Suppressor macrophage (primary cell): ENCODE data around the gene LONP2.
"Not testable (repeated sequence)": the region's sequence is repeated elsewhere in the genome, so short reads cannot be mapped to it uniquely, and the experiment has no call there.

Experiments used
- DNase-seq, 4 experiments: peaks; one replicate each; pipeline ENCODE4 v3.0.0-alpha.2; 2020 to 2022

LONP2 gene

DNA sequence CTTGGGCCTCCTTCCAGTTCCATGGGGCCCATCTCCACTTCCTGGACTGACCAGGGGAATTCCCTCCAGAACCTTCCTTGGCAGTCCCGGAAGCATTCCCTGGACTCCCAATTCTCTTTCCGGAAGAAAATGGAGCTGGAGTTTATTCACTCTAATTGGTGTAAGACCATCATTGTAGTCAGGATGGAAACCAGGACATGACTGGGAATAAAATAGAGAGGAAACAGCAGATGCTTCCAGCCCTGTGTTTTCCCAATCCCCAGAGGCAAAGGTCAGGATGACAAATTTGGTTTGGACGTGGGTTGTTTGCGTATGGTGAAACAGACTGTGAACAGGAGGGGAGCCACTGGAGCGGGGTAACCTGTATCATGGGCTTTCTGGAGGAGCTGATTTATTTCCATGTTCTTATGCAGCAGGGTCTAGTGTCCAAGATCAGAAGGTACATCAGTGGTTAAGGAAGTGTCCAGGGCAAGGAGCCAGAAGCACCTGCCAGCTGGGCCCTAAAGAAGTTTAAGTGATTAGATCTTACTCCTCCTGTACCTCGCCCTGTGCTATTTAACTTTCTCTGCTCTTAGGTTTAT lies 8.5 kb upstream of the LONP2 start:
- DNase-seq: no peak

- DNase-seq: no peak
These were observed 7.8 kb upstream of the LONP2 start for GRCh38 chr16:48236286-48236685.

GRCh38 chr16:48240147-48240546 lies 4.0 kb upstream of the LONP2 start:
- not testable (repeated sequence) for DNase-seq

GRCh38 chr16:48244863-48245195 lies 729 bp downstream of the LONP2 start:
- no peak for DNase-seq

DNA sequence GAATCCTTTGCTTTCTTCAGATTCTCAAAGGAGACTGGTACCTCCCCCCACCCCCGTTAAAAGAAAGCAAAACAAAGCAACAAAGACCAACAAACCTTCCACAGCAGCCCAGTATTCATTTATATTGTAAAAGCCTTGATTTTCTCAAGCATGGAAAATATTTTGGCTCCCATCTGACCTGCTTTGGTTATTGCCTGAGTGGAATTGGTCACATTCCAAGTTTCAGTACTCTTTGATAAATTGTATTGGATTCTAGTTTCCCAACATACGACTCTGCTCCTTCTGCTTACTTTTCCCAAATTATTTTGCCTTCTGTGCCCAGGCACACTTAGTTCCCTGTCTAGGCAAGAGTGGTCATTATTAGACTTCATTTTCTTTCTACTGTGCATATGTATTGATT lies 2.0 kb downstream of the LONP2 start:
- no peak for DNase-seq

DNA sequence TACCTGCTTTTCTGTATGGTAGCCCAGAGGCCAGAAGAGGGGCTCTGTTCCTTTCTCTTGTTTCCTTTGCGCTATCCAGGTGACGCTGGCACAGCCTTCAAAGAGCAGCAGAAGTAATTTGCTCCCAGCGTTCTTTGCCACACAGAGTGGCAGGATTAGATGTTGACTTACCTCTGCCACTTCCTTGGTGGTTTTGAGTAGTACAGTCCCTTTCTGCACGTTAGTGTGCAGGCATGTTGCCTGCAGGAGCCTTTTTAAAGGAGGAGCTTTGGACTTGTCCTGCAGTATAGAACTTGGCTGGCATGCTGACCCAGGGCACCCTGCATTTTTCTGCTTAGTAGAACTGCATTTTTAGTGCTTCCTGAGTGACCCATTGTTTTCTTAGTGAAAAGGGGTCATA lies 3.2 kb downstream of the LONP2 start, which contains the start of gene ABCC11:
Gene ABCC11, minus strand, starts transcription at position 229 of the 400 bp plus-strand sequence. CDS start 15,618 bp downstream, outside the sequence.
- no peak for DNase-seq

DNA sequence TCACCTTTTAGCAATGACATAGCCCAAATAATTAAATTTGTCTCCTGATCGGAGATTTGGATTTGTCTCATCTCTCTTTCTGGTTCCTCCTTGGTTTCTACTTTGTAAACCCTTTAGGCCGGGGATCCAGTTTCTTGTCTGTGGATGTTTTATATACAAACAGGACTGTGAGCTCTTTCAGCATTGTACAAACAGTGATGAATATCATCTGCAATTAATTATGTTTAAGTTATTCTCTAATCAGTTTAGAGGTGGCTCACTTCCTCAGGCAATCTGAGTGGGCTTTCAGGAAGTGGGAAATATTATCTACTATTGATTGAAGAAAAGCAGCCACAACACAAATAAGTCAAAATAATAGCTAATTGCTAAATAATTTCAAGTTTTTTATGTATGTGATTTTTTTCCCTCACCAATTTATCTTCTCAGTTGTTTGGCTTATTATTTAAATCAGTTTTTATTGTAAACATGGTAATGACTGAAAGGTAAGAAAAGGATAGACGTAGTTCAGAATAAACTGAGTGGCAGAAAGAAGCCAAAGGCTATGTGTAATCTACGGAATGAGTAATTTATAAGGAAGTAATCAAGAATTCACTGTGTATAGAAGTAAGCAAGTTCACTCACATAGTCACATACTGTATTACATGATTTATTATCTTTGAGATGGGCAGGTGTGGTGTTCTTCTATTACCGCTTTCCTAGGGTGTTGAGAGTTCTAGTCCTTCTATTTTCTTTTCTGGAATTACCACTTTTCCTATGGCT lies 6.6 kb downstream of the LONP2 start:
- no peak for DNase-seq

DNA sequence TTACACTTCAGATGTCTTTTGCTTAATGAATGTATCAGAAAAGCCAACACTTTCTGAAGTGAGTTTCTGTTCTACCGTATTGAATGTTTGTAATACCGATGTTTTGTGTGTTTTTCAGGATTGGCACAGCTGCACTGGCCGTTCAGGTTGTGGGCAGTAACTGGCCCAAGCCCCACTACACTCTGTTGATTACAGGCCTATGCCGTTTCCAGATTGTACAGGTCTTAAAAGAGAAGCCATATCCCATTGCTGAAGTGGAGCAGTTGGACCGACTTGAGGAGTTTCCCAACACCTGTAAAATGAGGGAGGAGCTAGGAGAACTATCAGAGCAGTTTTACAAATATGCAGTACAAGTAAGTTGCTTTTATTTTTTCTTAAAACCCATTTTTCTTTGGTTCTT lies 7.9 kb downstream of the LONP2 start:
- no peak for DNase-seq

GRCh38 chr16:48256579-48257177 lies 12.6 kb downstream of the LONP2 start:
- no peak for DNase-seq

GRCh38 chr16:48261569-48261968 lies 17.5 kb downstream of the LONP2 start:
- no peak for DNase-seq

GRCh38 chr16:48262631-48263030 lies 18.5 kb downstream of the LONP2 start:
- no peak for DNase-seq

GRCh38 chr16:48269011-48269410 lies 24.9 kb downstream of the LONP2 start:
- DNase-seq: no peak

DNA sequence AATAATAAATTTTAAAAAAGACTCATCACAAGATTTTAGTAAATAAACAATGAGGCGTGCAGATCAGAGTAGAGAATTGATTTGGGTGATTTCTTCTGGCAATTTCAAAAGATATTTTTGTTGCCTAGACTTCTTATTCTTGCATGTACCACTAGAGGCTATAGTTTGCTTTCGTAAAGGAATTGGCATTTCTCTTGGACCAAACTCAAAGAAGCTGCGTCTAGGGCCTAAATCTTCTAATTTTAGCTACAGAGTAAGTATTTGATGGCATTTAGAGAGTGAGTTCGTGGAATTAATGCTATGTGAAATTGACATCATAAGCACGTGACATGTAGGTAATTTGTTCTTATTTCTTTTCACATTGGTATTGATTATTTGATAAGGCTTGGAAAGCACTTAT lies 27.6 kb downstream of the LONP2 start:
- no peak for DNase-seq

DNA sequence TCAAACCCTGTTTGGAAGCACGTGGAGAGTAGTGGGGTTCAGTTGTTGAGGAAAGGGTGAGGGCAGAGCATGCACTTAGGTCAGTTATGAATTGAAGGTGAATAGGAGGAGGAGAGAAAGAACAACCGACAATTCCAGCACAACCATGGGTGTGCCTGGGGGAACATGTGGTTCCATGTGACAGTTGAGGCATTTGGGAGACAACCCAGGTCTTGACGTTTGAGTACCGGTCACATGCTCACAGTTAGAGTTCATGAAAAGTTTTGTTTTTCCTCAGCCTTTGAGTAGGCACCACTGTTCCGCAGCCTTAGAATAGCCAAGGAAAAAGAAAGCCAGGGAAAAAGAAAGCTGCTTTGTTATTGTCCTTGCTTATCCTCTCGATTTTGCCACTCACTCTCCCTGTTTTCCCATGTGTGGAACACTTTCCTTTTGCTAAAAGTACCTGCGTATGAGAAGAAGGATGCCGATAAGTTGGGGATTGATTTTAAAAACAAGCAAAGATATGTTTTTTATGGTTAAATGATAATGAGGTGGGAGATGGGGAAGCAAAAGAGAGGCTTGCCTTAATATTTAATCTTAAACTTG lies 28.8 kb downstream of the LONP2 start:
- DNase-seq: no peak

- no peak for DNase-seq
These were observed 30.4 kb downstream of the LONP2 start for GRCh38 chr16:48274476-48274875.

- DNase-seq: no peak
These were observed 32.0 kb downstream of the LONP2 start for GRCh38 chr16:48276102-48276501.

DNA sequence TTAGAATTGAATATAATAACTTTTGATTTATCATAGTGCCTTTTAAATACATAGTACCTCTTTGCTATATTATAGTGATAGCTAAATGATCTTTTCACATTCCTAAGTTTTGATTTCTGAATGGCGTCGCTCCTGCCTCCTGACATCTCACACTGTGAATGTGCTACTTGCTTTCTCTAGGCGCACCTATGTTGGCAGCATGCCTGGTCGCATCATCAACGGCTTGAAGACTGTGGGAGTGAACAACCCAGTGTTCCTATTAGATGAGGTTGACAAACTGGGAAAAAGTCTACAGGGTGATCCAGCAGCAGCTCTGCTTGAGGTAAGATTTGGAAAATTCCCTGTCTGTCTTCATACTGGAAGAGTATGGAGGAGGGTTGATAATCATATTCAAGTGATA lies 33.1 kb downstream of the LONP2 start:
- DNase-seq: no peak

GRCh38 chr16:48279199-48279598 lies 35.1 kb downstream of the LONP2 start:
- peak in 1 of 4 experiments; percentile 10 for DNase-seq

DNA sequence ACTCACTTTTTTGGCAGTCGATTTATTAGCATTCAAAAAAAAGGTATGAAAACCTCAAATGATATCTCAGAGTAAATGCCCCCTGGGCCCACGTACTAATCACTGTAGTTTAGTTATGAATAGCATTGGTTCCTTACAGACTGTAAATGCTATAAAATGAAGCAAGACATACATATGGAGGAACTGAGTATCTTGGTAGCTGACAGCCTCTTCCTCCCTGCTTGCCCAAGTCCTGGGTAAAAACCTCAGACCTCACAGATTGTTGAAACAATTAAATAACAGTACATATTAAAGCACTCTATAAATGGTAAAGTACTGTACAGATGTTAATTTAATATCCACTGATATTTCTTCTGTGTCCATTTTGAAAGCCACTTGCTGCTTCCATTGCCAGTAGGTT lies 36.4 kb downstream of the LONP2 start:
- DNase-seq: peak; percentile 6 to 60 (median 42)

- no peak for DNase-seq
These were observed 38.6 kb downstream of the LONP2 start for GRCh38 chr16:48282636-48283263.

DNA sequence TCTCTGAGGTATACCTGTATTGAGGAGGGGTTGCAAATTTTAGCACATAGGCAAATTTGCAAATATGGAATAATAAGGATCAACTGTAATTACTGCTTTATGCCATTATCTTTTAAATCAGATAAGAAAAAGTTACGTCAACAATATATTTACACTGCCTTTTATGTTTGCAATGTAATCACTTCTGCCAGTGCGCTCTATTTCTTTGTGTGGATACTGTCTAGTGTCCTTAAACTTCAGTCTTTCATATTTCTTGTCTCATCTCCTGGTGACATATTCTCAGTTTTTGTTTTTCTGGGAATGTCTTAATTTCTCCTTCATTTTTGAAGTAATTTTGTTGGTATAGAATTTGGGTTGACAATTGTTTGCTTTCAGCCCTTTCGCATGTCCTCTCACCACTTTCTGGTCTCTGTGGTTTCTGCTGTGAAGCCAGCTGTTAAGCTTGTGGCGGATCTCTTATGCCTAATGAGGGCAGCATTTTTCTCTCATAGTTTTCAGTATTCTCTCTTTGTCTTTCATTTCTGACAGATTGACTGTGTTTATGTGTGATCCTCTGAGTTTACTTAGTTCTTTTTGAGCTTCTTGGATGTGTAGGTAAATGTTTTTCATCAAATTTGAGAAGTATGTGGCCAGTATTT lies 40.8 kb downstream of the LONP2 start:
- DNase-seq: no peak

- DNase-seq: no peak
These were observed 43.1 kb downstream of the LONP2 start for GRCh38 chr16:48287239-48287638.

DNA sequence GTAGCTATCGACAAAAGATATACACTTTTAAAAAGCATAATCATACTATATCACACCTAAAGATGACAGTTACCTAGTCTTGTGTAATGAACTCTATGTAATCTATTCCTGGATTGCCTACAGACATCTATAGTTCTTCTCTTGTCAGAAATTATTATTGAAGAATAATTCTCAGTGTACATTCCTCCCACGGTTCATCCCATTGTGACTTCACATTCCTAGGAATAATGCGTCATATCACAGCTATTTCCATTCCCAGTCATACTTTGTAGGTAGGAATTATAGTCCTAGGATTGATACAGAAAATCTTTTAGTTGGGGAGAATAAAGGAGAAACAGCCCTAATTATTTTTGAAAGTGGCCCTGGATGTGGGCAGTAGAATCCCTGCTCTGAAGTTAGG lies 47.2 kb downstream of the LONP2 start:
- no peak for DNase-seq
